DMS53 (cell line): ENCODE results near the gene SCUBE2.
"Not testable (repeated sequence)": the region's sequence is repeated elsewhere in the genome, so short reads cannot be mapped to it uniquely, and the experiment has no call there.

Experiments
- DNase-seq: peaks from one replicate; lab custom pipeline; 2025; lab: John Stamatoyannopoulos, UW

SCUBE2 gene

GRCh38 chr11:9004183-9004926, 87.0 kb downstream of the SCUBE2 start:
- peak; percentile 81 for DNase-seq

- DNase-seq, result peak; percentile 94
Measured at GRCh38 chr11:9003573-9004182, 87.7 kb downstream of the SCUBE2 start, which contains the start of gene NRIP3. NRIP3 (minus strand) TSS chr11:9004001; CDS start chr11:9003935, 66 bp downstream.

GRCh38 chr11:9002920-9003572, 88.4 kb downstream of the SCUBE2 start:
- DNase-seq, result peak; percentile 49

GRCh38 chr11:9001736-9002135, 89.7 kb downstream of the SCUBE2 start:
- no peak for DNase-seq

- no peak for DNase-seq
Measured at GRCh38 chr11:8998017-8998416, 93.4 kb downstream of the SCUBE2 start.

GRCh38 chr11:8997451-8997850, 93.9 kb downstream of the SCUBE2 start:
- DNase-seq, result no peak

GRCh38 chr11:8989453-8989852, 101.9 kb downstream of the SCUBE2 start:
- DNase-seq, result no peak

GRCh38 chr11:8988329-8989234, 102.8 kb downstream of the SCUBE2 start:
- no peak for DNase-seq

- no peak for DNase-seq
Measured at GRCh38 chr11:8987446-8987845, 104.0 kb downstream of the SCUBE2 start.

- DNase-seq, result not testable (repeated sequence)
Measured at GRCh38 chr11:8986772-8987171, 104.6 kb downstream of the SCUBE2 start.

- no peak for DNase-seq
Measured at GRCh38 chr11:8985462-8985861, 105.9 kb downstream of the SCUBE2 start.

GRCh38 chr11:8983552-8983951, 107.8 kb downstream of the SCUBE2 start:
- no peak for DNase-seq

GRCh38 chr11:8980485-8980884, 110.9 kb downstream of the SCUBE2 start:
- DNase-seq, result no peak

- not testable (repeated sequence) for DNase-seq
Measured at GRCh38 chr11:8979365-8979764, 112.0 kb downstream of the SCUBE2 start.

- DNase-seq, result no peak
Measured at GRCh38 chr11:8973121-8973520, 118.3 kb downstream of the SCUBE2 start.

- no peak for DNase-seq
Measured at GRCh38 chr11:8971924-8972316, 119.5 kb downstream of the SCUBE2 start.

- DNase-seq, result no peak
Measured at GRCh38 chr11:8971196-8971923, 120.0 kb downstream of the SCUBE2 start.
